ENCODE measurements around the gene ECI1. TPM values are rescaled to one million over a fixed set of nuclear protein-coding genes. Genes with fewer than 3 reads are reported as not detected.

ECI1 gene
- total and polyA plus RNA-seq, 2 of the 13 experiments (the other 11 are each of a cell fraction or from before 2014, with no cell fraction given): 82.0 to 102 TPM

- TF ChIP-seq, protein P1, sequence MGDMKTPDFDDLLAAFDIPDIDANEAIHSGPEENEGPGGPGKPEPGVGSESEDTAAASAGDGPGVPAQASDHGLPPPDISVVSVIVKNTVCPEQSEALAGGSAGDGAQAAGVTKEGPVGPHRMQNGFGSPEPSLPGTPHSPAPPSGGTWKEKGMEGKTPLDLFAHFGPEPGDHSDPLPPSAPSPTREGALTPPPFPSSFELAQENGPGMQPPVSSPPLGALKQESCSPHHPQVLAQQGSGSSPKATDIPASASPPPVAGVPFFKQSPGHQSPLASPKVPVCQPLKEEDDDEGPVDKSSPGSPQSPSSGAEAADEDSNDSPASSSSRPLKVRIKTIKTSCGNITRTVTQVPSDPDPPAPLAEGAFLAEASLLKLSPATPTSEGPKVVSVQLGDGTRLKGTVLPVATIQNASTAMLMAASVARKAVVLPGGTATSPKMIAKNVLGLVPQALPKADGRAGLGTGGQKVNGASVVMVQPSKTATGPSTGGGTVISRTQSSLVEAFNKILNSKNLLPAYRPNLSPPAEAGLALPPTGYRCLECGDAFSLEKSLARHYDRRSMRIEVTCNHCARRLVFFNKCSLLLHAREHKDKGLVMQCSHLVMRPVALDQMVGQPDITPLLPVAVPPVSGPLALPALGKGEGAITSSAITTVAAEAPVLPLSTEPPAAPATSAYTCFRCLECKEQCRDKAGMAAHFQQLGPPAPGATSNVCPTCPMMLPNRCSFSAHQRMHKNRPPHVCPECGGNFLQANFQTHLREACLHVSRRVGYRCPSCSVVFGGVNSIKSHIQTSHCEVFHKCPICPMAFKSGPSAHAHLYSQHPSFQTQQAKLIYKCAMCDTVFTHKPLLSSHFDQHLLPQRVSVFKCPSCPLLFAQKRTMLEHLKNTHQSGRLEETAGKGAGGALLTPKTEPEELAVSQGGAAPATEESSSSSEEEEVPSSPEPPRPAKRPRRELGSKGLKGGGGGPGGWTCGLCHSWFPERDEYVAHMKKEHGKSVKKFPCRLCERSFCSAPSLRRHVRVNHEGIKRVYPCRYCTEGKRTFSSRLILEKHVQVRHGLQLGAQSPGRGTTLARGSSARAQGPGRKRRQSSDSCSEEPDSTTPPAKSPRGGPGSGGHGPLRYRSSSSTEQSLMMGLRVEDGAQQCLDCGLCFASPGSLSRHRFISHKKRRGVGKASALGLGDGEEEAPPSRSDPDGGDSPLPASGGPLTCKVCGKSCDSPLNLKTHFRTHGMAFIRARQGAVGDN (CRISPR knock-in tag; IDR thresholded peaks at IDR 0.05): peak; percentile 55
- peak; percentile 35; the same call in 1 of the 2 replicates for TF ChIP-seq MTA1 (CRISPR knock-in tag; IDR thresholded peaks at IDR 0.05; ENCODE audit: borderline replicate concordance)
- TF ChIP-seq KDM5B (CRISPR knock-in tag; IDR thresholded peaks at IDR 0.05; ENCODE audit: borderline replicate concordance): 0 out of 2 replicates have a peak, but pooled peaks have one; percentile 31
- peak; percentile 48; the same call in 1 of the 2 replicates for TF ChIP-seq MYC (CRISPR knock-in tag; IDR thresholded peaks at IDR 0.05; ENCODE audit: borderline replicate concordance)
- TF ChIP-seq TEAD3 (CRISPR knock-in tag; optimal IDR thresholded peaks at IDR 0.05; ENCODE audit: borderline replicate concordance): peak; percentile 69
- peak; percentile 64; the same call in 1 of the 2 replicates for TF ChIP-seq PATZ1 (CRISPR knock-in tag; IDR thresholded peaks at IDR 0.05)
- TF ChIP-seq ZFP91 (CRISPR knock-in tag; IDR thresholded peaks at IDR 0.05; ENCODE audit: borderline replicate concordance): 0 out of 2 replicates have a peak, but pooled peaks have one; percentile 26
- TF ChIP-seq ARHGAP35 (CRISPR knock-in tag; IDR thresholded peaks at IDR 0.05; ENCODE audit: borderline replicate concordance): no peak
- 0 out of 2 replicates have a peak, but pooled peaks have one; percentile 39 for TF ChIP-seq ESRRA (CRISPR knock-in tag; IDR thresholded peaks at IDR 0.05; ENCODE audit: low read depth)
- TF ChIP-seq NR3C1 (CRISPR knock-in tag; IDR thresholded peaks at IDR 0.05): no peak
- TF ChIP-seq ZFY (CRISPR knock-in tag; IDR thresholded peaks at IDR 0.05): peak; percentile 30; the same call in 1 of the 2 replicates
- peak; percentile 52 for TF ChIP-seq STAG1 (CRISPR knock-in tag; IDR thresholded peaks at IDR 0.05)
- no peak for TF ChIP-seq ELF3 (CRISPR knock-in tag; IDR thresholded peaks at IDR 0.05)
- TF ChIP-seq SOX6 (IDR thresholded peaks at IDR 0.05): no peak
- 0 out of 2 replicates have a peak, but pooled peaks have one; percentile 25 for TF ChIP-seq SOX6 (CRISPR knock-in tag; IDR thresholded peaks at IDR 0.05)
- TF ChIP-seq ZNF263 (CRISPR knock-in tag; IDR thresholded peaks at IDR 0.05): 0 out of 2 replicates have a peak, but pooled peaks have one; percentile 47
- no peak; the same call in 1 of the 2 replicates for TF ChIP-seq KDM1A (CRISPR knock-in tag; IDR thresholded peaks at IDR 0.05)
- 0 out of 2 replicates have a peak, but pooled peaks have one; percentile 21 for TF ChIP-seq HNF4A (CRISPR knock-in tag; IDR thresholded peaks at IDR 0.05)
- peak; percentile 77 for TF ChIP-seq ZNF740 (CRISPR knock-in tag; IDR thresholded peaks at IDR 0.05)
- TF ChIP-seq MBD4 (IDR thresholded peaks at IDR 0.05; ENCODE audit: borderline replicate concordance, low read length): no peak
- no peak for TF ChIP-seq ZNF772 (CRISPR knock-in tag; IDR thresholded peaks at IDR 0.05)
- TF ChIP-seq MXI1 (IDR thresholded peaks at IDR 0.05; ENCODE audit: borderline replicate concordance, low read depth, low read length): 0 out of 3 replicates have a peak, but pooled peaks have one; percentile 21
Observed at GRCh38 chr16:2296661-2297505, 45.5 kb upstream of the ECI1 start (continued).

Data from HepG2 (cell line).